K562 (cell line): ENCODE results near the gene RAB31. TPM values are rescaled to one million over a fixed set of nuclear protein-coding genes. Genes with fewer than 3 reads are reported as not detected.
A peak's percentile ranks its signal among the peaks of the same experiment; 100 is the strongest.

Experiments used
- CBX1 ChIP-seq: sonication (generic); IDR thresholded peaks from 2 replicates; pipeline ENCODE4 v1.6.1; 2016; ENCODE audit warnings: antibody characterized with exemption, low read depth, mild to moderate bottlenecking
- KLF10 ChIP-seq: fragments of 250-450 bp; sonication (Bioruptor Pico); IDR thresholded peaks from 2 replicates; pipeline ENCODE4 v1.6.1; 2021; ENCODE audit warnings: matching md5 sums
- PCBP1 ChIP-seq: fragments of 200-400 bp; formaldehyde crosslinking; IDR thresholded peaks from 2 replicates; pipeline ENCODE4 v1.6.1; 2018; ENCODE audit warnings: mild to moderate bottlenecking, low read depth, low read length; ENCODE audit not compliant: poor library complexity, severe bottlenecking
- POLR2A ChIP-seq: fragments of 450-650 bp; conservative IDR thresholded peaks from 2 replicates; pipeline ENCODE4 v1.6.1; 2016
- RB1 ChIP-seq: fragments of 450-650 bp; IDR thresholded peaks from 2 replicates; pipeline ENCODE4 v1.6.1; 2017; ENCODE audit warnings: low read depth, mild to moderate bottlenecking
- SMAD4 ChIP-seq: fragments of 250-450 bp; sonication (Bioruptor Pico); conservative IDR thresholded peaks from 2 replicates; pipeline ENCODE4 v1.8.0; 2021; ENCODE audit warnings: inconsistent platforms, mild to moderate bottlenecking, moderate library complexity
- YBX1 ChIP-seq: fragments of 450-650 bp; IDR thresholded peaks from 2 replicates; pipeline ENCODE4 v1.7.1; 2016; ENCODE audit warnings: mild to moderate bottlenecking
- polyA plus RNA-seq, 8 experiments: library from polyadenylated mRNA; depleted of rRNA in 4 of 8; stranded (reverse) in 5 of 8; unstranded in 3 of 8; fragments of >200 nt; fragmentation: Nextera tagmentation in 2 of 8; fragmentation: Illumina TruSeq in 1 of 8; extraction: Ambion mirVana in 2 of 8; extraction: Trizol in 1 of 8; gene quantifications; 2 replicates each; pipeline versions ENCODE4 v1.2.1 to v1.2.3, GENCODE V29; 2011 to 2014; ENCODE audit warnings: inconsistent platforms in 1 of 8, missing spikeins in 1 of 8
- total RNA-seq, 7 experiments: library from RNA; depleted of rRNA in 6 of 7; stranded (reverse); fragments of >200 nt in 6 of 7; fragmentation: Illumina TruSeq in 2 of 7; extraction: Trizol in 2 of 7; gene quantifications; 2 replicates each; pipeline versions ENCODE4 v1.2.1 to v1.2.3, GENCODE V29; 2011 to 2021; ENCODE audit warnings: low replicate concordance in 1 of 7
- TF ChIP-seq, protein P1 (sequence below), 3 experiments: IDR thresholded peaks in 2 of 3; conservative IDR thresholded peaks in 1 of 3; 2 replicates each; pipeline ENCODE4 v1.5.1; 2011 to 2012; ENCODE audit warnings: low read length in 3 of 3, mild to moderate bottlenecking in 3 of 3, control low read depth in 2 of 3, improper control_type of control experiment in 1 of 3, inconsistent platforms in 1 of 3, low read depth in 1 of 3, mixed read lengths in 1 of 3, moderate library complexity in 1 of 3; ENCODE audit not compliant: insufficient read depth in 2 of 3
- TF ChIP-seq, protein P2 (sequence below): fragments of 200-600 bp; sonication (generic); IDR thresholded peaks from one replicate; pipeline ENCODE4 v1.6.1; 2012; ENCODE audit warnings: mild to moderate bottlenecking, low read depth, low read length, inconsistent platforms
- TF ChIP-seq, protein P3 (sequence below): sonication (generic); formaldehyde crosslinking; IDR thresholded peaks from 2 replicates; pipeline ENCODE4 v1.8.0; 2022; ENCODE audit warnings: mild to moderate bottlenecking, missing genetic modification reagents

The RAB31 gene
- total and polyA plus RNA-seq, 9 of the 15 experiments (the other 6 are each of a cell fraction or from before 2014, with no cell fraction given), result 20.7 to 70.4 (median 41.3) TPM

DNA sequence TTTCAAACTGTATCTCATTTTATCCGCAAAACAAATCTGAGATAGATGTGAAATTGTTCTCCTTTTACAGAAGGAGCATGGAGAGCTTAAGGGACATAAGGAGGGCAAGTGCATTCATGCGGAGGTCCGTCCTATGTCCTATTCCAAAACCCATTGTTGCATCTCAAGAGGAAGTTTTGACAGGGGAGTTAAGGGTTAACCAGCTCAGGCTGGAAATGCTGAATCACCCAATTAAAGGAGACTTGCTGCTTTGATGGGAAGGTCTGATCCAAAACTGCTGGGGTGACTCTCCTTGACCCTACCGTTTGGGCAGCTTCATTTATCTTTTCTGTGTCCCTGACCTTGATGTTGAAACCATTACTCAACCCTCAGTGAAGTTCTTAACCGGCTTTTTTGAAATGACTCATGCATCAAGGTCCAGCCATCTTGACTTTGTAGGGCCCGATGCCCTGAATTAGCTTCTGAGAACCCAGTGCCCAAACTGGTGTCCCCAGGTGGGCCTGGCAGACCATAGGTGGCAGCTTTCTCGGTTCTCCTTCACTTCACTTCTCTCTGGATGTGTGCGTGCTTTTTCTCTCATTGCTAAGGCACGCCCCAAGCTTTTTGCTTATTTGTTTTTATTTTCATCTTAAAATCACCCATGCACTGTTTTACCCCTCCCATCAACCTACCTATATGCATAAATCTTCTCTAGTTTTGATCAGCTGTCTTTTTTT is 161.8 kb downstream of the RAB31 start (continued):
- TF ChIP-seq, protein P1, sequence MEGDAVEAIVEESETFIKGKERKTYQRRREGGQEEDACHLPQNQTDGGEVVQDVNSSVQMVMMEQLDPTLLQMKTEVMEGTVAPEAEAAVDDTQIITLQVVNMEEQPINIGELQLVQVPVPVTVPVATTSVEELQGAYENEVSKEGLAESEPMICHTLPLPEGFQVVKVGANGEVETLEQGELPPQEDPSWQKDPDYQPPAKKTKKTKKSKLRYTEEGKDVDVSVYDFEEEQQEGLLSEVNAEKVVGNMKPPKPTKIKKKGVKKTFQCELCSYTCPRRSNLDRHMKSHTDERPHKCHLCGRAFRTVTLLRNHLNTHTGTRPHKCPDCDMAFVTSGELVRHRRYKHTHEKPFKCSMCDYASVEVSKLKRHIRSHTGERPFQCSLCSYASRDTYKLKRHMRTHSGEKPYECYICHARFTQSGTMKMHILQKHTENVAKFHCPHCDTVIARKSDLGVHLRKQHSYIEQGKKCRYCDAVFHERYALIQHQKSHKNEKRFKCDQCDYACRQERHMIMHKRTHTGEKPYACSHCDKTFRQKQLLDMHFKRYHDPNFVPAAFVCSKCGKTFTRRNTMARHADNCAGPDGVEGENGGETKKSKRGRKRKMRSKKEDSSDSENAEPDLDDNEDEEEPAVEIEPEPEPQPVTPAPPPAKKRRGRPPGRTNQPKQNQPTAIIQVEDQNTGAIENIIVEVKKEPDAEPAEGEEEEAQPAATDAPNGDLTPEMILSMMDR (IDR thresholded peaks at IDR 0.05 in 2 of 3, conservative IDR thresholded peaks at IDR 0.05 in 1 of 3; ENCODE audit: insufficient read depth in 2 of 3, low read depth in 1 of 3, low read length in 3 of 3), result no peak
- TF ChIP-seq, protein P2, sequence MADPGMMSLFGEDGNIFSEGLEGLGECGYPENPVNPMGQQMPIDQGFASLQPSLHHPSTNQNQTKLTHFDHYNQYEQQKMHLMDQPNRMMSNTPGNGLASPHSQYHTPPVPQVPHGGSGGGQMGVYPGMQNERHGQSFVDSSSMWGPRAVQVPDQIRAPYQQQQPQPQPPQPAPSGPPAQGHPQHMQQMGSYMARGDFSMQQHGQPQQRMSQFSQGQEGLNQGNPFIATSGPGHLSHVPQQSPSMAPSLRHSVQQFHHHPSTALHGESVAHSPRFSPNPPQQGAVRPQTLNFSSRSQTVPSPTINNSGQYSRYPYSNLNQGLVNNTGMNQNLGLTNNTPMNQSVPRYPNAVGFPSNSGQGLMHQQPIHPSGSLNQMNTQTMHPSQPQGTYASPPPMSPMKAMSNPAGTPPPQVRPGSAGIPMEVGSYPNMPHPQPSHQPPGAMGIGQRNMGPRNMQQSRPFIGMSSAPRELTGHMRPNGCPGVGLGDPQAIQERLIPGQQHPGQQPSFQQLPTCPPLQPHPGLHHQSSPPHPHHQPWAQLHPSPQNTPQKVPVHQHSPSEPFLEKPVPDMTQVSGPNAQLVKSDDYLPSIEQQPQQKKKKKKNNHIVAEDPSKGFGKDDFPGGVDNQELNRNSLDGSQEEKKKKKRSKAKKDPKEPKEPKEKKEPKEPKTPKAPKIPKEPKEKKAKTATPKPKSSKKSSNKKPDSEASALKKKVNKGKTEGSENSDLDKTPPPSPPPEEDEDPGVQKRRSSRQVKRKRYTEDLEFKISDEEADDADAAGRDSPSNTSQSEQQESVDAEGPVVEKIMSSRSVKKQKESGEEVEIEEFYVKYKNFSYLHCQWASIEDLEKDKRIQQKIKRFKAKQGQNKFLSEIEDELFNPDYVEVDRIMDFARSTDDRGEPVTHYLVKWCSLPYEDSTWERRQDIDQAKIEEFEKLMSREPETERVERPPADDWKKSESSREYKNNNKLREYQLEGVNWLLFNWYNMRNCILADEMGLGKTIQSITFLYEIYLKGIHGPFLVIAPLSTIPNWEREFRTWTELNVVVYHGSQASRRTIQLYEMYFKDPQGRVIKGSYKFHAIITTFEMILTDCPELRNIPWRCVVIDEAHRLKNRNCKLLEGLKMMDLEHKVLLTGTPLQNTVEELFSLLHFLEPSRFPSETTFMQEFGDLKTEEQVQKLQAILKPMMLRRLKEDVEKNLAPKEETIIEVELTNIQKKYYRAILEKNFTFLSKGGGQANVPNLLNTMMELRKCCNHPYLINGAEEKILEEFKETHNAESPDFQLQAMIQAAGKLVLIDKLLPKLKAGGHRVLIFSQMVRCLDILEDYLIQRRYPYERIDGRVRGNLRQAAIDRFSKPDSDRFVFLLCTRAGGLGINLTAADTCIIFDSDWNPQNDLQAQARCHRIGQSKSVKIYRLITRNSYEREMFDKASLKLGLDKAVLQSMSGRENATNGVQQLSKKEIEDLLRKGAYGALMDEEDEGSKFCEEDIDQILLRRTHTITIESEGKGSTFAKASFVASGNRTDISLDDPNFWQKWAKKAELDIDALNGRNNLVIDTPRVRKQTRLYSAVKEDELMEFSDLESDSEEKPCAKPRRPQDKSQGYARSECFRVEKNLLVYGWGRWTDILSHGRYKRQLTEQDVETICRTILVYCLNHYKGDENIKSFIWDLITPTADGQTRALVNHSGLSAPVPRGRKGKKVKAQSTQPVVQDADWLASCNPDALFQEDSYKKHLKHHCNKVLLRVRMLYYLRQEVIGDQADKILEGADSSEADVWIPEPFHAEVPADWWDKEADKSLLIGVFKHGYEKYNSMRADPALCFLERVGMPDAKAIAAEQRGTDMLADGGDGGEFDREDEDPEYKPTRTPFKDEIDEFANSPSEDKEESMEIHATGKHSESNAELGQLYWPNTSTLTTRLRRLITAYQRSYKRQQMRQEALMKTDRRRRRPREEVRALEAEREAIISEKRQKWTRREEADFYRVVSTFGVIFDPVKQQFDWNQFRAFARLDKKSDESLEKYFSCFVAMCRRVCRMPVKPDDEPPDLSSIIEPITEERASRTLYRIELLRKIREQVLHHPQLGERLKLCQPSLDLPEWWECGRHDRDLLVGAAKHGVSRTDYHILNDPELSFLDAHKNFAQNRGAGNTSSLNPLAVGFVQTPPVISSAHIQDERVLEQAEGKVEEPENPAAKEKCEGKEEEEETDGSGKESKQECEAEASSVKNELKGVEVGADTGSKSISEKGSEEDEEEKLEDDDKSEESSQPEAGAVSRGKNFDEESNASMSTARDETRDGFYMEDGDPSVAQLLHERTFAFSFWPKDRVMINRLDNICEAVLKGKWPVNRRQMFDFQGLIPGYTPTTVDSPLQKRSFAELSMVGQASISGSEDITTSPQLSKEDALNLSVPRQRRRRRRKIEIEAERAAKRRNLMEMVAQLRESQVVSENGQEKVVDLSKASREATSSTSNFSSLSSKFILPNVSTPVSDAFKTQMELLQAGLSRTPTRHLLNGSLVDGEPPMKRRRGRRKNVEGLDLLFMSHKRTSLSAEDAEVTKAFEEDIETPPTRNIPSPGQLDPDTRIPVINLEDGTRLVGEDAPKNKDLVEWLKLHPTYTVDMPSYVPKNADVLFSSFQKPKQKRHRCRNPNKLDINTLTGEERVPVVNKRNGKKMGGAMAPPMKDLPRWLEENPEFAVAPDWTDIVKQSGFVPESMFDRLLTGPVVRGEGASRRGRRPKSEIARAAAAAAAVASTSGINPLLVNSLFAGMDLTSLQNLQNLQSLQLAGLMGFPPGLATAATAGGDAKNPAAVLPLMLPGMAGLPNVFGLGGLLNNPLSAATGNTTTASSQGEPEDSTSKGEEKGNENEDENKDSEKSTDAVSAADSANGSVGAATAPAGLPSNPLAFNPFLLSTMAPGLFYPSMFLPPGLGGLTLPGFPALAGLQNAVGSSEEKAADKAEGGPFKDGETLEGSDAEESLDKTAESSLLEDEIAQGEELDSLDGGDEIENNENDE, result no peak
- TF ChIP-seq YBX1 (no peak), RB1 (no peak), CBX1 (no peak), PCBP1 (no peak), POLR2A (peak; percentile 42; the same call in 1 of the 2 replicates), SMAD4 (CRISPR knock-in tag) (peak; percentile 87), KLF10 (no peak)
- TF ChIP-seq, protein P3, sequence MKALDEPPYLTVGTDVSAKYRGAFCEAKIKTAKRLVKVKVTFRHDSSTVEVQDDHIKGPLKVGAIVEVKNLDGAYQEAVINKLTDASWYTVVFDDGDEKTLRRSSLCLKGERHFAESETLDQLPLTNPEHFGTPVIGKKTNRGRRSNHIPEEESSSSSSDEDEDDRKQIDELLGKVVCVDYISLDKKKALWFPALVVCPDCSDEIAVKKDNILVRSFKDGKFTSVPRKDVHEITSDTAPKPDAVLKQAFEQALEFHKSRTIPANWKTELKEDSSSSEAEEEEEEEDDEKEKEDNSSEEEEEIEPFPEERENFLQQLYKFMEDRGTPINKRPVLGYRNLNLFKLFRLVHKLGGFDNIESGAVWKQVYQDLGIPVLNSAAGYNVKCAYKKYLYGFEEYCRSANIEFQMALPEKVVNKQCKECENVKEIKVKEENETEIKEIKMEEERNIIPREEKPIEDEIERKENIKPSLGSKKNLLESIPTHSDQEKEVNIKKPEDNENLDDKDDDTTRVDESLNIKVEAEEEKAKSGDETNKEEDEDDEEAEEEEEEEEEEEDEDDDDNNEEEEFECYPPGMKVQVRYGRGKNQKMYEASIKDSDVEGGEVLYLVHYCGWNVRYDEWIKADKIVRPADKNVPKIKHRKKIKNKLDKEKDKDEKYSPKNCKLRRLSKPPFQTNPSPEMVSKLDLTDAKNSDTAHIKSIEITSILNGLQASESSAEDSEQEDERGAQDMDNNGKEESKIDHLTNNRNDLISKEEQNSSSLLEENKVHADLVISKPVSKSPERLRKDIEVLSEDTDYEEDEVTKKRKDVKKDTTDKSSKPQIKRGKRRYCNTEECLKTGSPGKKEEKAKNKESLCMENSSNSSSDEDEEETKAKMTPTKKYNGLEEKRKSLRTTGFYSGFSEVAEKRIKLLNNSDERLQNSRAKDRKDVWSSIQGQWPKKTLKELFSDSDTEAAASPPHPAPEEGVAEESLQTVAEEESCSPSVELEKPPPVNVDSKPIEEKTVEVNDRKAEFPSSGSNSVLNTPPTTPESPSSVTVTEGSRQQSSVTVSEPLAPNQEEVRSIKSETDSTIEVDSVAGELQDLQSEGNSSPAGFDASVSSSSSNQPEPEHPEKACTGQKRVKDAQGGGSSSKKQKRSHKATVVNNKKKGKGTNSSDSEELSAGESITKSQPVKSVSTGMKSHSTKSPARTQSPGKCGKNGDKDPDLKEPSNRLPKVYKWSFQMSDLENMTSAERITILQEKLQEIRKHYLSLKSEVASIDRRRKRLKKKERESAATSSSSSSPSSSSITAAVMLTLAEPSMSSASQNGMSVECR (CRISPR knock-in tag), result no peak
